NCI-H2196 treated with DMSO at 0.1 percent for 48 hours (cell line): ENCODE data around the gene NLN.
"Not testable (repeated sequence)": the region's sequence is repeated elsewhere in the genome, so short reads cannot be mapped to it uniquely, and the experiment has no call there.

Experiments used
- DNase-seq: peaks from one replicate; lab custom pipeline; 2025; ENCODE audit not compliant: unreplicated experiment; lab: John Stamatoyannopoulos, UW

The NLN gene

GRCh38 chr5:65807494-65807893, 85.5 kb downstream of the NLN start:
- DNase-seq: not testable (repeated sequence)

GRCh38 chr5:65808251-65808741, 86.3 kb downstream of the NLN start:
- DNase-seq: no peak

- no peak for DNase-seq
Observed at GRCh38 chr5:65808818-65809217, 86.8 kb downstream of the NLN start.

GRCh38 chr5:65809817-65810531, 88.0 kb downstream of the NLN start:
- DNase-seq: no peak

GRCh38 chr5:65811004-65811403, 89.0 kb downstream of the NLN start:
- no peak for DNase-seq

GRCh38 chr5:65811885-65812284, 89.9 kb downstream of the NLN start:
- DNase-seq: no peak

GRCh38 chr5:65812648-65813047, 90.6 kb downstream of the NLN start:
- DNase-seq: no peak

- DNase-seq: no peak
Observed at GRCh38 chr5:65813174-65813573, 91.2 kb downstream of the NLN start.

GRCh38 chr5:65815161-65815560, 93.2 kb downstream of the NLN start:
- no peak for DNase-seq

- no peak for DNase-seq
Observed at GRCh38 chr5:65816729-65817128, 94.7 kb downstream of the NLN start.

- DNase-seq: no peak
Observed at GRCh38 chr5:65817931-65818330, 95.9 kb downstream of the NLN start.

- DNase-seq: no peak
Observed at GRCh38 chr5:65818592-65818991, 96.6 kb downstream of the NLN start.

GRCh38 chr5:65819215-65819904, 97.4 kb downstream of the NLN start:
- no peak for DNase-seq

- no peak for DNase-seq
Observed at GRCh38 chr5:65819905-65820240, 97.9 kb downstream of the NLN start.

- no peak for DNase-seq
Observed at GRCh38 chr5:65820373-65820772, 98.4 kb downstream of the NLN start.

- no peak for DNase-seq
Observed at GRCh38 chr5:65821966-65822365, 100.0 kb downstream of the NLN start.

- no peak for DNase-seq
Observed at GRCh38 chr5:65822710-65823109, 100.7 kb downstream of the NLN start.

- DNase-seq: no peak
Observed at GRCh38 chr5:65823204-65823603, 101.2 kb downstream of the NLN start.

- DNase-seq: no peak
Observed at GRCh38 chr5:65823845-65824445, 101.9 kb downstream of the NLN start.

GRCh38 chr5:65825408-65826328, 103.7 kb downstream of the NLN start:
- no peak for DNase-seq
